ENCODE measurements around the gene ERVK3-1.
"Not testable (repeated sequence)": the region's sequence is repeated elsewhere in the genome, so short reads cannot be mapped to it uniquely, and the experiment has no call there.

The ERVK3-1 gene

GRCh38 chr19:58304748-58305064 lies 471 bp upstream of the ERVK3-1 start:
- peak; percentile 15 for DNase-seq (ENCODE audit: low spot score)

DNA sequence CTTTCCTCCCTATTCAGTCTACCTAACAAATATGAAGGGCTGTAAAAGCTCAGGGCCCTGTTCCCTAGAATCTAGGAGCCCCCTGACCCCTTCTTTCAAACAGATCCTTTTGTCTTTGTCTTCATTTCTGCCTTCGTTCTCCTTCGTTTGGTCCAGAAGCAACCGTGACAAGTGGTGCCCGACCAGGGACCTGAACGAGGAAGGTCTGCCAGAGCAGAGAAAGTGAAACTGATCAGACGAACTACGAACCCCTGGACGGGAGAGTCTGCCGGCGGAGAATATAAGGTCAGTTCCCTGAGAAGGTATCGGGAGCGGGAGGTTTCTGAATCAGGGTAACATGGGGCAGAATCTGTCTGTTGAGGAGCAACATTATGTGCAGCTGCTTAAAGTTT lies 751 bp downstream of the ERVK3-1 start:
- no peak for DNase-seq (ENCODE audit: low spot score)

GRCh38 chr19:58307736-58308135 lies 2.6 kb downstream of the ERVK3-1 start:
- no peak for DNase-seq (ENCODE audit: low spot score)

DNA sequence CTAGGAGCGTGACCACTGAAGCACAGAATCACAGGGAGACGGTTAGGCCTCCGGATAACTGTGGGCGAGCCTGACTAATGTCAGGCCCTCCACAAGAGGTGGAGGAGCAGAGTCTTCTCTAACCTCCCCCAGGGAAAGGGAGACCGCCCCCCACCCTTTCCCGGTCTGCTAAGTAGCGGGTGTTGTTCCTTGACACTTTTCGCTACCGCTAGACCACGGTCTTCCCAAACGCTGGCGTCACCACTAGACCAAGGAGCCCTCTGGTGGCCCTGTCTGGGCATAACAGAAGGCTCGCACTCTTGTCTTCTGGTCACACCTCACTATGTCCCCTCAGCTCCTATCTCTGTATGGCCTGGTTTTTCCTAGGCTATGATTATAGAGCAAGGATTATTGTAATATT lies 5.5 kb downstream of the ERVK3-1 start:
- DNase-seq (ENCODE audit: low spot score) = not testable (repeated sequence)

DNA sequence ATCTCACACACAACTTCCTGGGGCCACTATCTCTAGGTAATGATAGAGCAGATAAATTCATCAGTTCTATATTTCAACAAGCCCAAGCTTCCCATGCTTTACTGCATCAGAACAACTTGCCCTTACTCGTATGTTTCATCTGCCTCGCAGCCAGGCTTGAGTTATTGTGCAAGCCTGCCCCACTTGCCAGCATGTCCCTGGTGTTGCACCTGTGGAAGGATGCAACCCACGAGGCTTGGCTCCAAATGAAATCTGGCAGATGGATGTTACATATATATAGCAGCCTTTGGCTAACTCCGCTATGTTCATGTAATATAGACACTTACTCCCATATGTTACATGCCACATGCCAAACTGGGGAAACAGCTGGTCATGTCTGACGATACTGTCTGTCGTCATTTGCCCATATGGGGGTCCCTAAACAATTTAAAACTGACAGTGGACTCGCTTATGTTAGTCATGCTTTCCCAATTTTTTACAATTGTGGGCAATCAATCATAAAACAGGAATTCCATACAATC lies 6.2 kb downstream of the ERVK3-1 start:
- DNase-seq (ENCODE audit: low spot score) = no peak

GRCh38 chr19:58315580-58315979 lies 10.4 kb downstream of the ERVK3-1 start:
- DNase-seq (ENCODE audit: low spot score) = no peak

DNA sequence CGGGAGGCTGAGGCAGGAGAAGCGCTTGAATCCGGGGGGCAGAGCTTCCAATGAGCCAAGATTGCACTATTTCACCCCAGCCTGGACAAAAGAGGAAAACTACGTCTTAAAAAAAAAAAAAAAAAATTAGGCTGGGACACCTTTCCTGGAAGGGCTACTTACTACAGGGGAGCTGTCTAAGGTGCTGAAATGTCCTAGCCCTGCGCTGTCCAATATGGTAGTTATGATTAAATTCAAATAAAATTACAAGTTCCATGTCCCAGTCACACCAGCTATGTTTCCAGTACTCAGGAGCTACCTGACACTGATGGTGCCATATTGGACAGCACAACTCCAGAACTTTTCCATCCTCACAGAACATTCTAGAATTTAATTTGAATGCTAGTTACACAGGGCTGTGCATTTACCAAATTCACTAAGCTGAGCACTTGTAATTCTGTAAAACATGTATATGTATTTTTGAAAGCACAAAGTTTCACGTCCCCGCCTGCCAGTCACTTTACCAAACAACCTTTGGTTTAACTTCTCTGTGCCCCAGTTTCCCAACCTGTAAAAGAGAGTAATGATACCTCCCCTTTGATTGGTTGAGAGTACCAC lies 12.4 kb downstream of the ERVK3-1 start:
- DNase-seq (ENCODE audit: low spot score) = no peak

DNA sequence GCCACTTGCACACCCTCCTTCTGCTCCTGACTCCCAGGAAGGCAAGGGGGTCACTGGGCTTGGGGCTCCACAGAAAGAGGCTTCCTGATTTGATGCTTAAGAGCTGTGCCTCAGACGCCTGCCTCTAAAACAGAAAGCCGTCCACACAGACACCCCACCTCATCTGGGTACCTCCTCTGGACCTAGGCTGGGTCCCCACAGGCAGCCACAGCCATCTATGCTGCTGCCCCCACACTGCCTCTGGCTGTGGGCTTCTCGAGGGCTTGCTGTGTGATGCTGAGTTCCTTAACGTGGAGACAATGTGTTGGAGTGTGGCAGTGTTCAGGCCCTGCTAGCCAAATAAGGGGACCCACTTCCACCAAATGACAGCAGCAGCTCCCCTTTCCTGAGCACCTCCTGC lies 13.1 kb downstream of the ERVK3-1 start:
- DNase-seq (ENCODE audit: low spot score) = no peak

DNA sequence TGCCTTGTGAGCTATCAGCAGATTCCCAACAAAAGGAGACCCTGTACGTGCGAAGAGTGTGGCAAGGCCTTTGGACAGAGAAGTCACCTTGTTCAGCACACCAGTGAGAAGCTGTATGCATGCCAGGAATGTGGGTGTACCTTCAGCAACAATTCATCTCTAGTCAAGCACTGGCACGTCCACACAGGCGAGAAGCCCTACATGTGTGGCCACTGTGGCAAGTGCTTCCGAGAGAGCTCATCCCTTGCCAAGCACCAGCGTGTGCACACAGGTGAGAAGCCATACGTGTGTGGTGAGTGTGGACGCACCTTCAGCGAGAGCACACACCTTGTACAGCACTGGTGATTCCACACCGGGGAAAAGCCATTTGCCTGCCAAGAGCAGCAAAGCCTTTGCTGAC lies 14.1 kb downstream of the ERVK3-1 start:
- DNase-seq (ENCODE audit: low spot score) = no peak

GRCh38 chr19:58325311-58326022 lies 20.3 kb downstream of the ERVK3-1 start:
- DNase-seq (ENCODE audit: low spot score) = no peak

DNA sequence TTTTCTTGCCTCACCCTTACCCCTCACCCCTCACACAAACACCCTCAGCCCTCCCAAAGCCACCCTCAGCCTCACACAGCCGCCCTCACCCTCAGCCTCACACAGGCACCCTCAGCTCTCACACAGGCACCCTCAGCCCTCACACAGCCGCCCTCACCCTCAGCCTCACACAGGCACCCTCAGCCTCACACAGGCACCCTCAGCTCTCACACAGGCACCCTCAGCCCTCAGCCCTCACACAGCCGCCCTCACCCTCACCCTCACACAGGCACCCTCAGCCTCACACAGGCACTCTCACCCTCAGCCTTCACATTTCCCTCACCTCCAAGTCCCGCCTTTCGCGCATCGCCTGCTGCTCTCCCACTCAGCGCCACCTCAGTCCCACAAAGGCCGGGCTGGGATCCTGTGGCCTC lies 21.3 kb downstream of the ERVK3-1 start:
- DNase-seq (ENCODE audit: low spot score) = no peak

DNA sequence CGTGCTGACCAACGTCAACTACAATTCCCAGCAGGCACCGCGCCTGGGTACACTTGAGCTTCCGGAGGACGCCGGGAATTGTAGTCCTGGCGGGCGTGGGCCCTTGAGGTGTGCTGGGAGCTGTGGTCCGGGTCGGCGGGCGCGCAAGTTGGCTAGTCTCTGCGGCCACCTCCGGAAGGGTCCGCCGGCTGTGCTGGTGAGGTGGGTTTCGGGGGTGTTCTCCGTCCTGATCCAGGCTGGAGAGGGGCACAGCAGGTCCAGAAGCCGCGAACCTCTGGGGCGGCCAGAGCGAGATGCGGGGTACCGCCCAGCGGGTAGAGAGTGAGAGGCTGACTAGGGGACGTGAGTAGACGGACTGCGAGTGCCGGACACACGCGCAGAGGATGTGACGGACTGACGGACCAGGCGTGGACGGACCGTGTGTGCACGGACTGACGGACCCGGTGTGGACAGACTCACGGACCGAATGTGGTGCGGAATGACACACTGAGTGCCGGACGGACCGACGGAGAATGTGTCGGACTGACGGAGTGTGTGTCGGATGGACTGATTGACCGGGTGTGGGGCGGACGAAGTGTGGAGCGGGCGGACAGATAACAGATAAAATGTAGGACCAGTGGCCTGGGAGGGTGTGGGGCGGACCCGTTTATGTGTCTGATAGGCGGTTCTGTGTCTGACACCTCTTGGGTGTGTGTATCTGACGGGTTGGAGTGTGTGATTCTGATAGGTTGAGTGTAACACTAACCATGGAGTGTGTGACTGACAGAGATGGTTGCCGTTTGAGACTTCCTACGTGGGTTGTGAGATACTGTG lies 21.9 kb downstream of the ERVK3-1 start, which contains the start of gene ZSCAN22:
Gene ZSCAN22, plus strand, starts transcription at position 81 of the 813 bp plus-strand sequence. CDS start 7,809 bp downstream, outside the sequence.
- DNase-seq (ENCODE audit: low spot score) = peak; percentile 92

DNA sequence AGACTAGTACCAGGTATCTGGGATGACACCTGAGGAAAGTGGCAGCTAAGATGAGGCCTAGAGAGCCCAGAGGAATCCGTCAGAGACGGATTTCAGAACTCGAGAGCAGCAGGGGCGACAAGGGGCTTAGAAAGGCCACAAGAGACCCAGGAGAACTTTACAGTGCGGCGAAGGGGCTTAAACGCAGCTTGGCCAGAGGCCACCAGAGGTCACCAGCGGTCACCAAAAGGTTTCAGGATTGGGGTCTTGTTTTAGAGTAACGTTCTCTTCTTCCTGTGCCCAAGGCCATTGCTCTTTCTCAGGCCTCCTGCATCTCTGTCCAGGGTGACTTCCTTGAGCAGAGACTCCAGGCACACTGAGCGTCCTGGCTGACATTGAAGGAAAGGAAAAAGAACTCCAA lies 23.8 kb downstream of the ERVK3-1 start:
- peak; percentile 45 for DNase-seq (ENCODE audit: low spot score)

GRCh38 chr19:58330458-58330857 lies 25.3 kb downstream of the ERVK3-1 start:
- DNase-seq (ENCODE audit: low spot score) = no peak

- DNase-seq (ENCODE audit: low spot score) = no peak
Measured at GRCh38 chr19:58332697-58333096, 27.5 kb downstream of the ERVK3-1 start.

- no peak for DNase-seq (ENCODE audit: low spot score)
Measured at GRCh38 chr19:58334691-58335249, 29.6 kb downstream of the ERVK3-1 start.

GRCh38 chr19:58335630-58336029 lies 30.5 kb downstream of the ERVK3-1 start:
- no peak for DNase-seq (ENCODE audit: low spot score)

DNA sequence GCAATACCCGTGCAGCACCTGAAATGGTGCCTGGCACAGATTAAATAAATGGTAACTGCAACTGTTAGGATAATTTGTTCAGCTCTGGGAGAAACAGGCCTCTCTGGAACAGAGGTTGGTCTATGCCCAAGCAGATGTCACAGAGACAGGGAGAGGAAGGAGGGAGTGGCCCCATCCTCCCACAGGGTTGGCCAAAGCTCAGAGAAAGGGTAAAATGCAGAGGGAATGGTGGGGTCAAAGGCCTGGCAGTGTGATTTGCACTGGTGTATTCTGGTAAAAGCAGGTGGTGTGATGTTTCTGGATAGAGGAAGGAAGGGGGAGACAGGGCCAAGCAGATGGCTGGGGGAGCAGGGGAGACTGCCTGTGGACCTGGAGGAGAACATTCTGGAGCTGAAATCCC lies 31.0 kb downstream of the ERVK3-1 start:
- no peak for DNase-seq (ENCODE audit: low spot score)

- DNase-seq (ENCODE audit: low spot score) = no peak
Measured at GRCh38 chr19:58336820-58337219, 31.6 kb downstream of the ERVK3-1 start.

DNA sequence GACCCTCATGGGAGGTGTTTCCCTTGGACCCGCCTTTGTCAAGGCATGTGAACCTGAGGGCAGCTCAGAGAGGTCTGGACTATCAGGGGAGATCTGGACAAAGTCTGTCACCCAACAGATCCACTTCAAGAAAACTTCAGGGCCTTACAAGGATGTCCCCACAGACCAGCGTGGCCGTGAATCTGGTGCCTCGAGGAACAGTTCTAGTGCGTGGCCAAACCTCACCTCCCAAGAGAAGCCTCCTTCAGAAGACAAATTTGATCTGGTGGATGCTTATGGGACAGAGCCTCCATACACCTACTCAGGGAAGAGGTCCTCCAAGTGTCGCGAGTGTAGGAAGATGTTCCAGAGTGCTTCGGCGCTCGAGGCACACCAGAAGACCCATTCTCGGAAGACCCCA lies 33.2 kb downstream of the ERVK3-1 start:
- no peak for DNase-seq (ENCODE audit: low spot score)

GRCh38 chr19:58338825-58339558 lies 33.8 kb downstream of the ERVK3-1 start:
- DNase-seq (ENCODE audit: low spot score) = no peak

- no peak for DNase-seq (ENCODE audit: low spot score)
Measured at GRCh38 chr19:58345558-58345957, 40.4 kb downstream of the ERVK3-1 start.

Measured in HuH-7 (cell line).